A204.1 (cell line): Measurements from ENCODE around the gene BTBD1.

Experiments used
- FAIRE-seq: peaks from 2 replicates; lab custom pipeline; 2012; peaks lifted over from hg19 to GRCh38; lab: Jason Lieb, UNC

Gene BTBD1

DNA sequence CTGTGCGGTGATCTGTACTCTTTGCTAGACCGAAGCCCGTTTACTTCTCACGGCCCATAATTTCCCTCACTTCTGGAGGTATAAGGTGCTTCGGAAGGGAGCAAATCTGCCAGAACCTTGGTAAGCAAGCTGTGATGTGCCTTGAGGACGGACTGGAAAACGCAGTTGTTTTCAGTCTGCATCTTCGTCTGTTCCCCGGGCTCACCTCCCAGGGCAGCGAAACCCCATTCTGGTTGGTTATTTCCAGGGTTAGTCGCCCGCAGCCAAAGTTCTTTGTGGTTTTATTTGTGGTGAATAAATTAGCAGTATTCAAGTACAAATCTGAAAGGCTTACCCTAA lies 80.6 kb downstream of the BTBD1 start:
- FAIRE-seq = no peak

DNA sequence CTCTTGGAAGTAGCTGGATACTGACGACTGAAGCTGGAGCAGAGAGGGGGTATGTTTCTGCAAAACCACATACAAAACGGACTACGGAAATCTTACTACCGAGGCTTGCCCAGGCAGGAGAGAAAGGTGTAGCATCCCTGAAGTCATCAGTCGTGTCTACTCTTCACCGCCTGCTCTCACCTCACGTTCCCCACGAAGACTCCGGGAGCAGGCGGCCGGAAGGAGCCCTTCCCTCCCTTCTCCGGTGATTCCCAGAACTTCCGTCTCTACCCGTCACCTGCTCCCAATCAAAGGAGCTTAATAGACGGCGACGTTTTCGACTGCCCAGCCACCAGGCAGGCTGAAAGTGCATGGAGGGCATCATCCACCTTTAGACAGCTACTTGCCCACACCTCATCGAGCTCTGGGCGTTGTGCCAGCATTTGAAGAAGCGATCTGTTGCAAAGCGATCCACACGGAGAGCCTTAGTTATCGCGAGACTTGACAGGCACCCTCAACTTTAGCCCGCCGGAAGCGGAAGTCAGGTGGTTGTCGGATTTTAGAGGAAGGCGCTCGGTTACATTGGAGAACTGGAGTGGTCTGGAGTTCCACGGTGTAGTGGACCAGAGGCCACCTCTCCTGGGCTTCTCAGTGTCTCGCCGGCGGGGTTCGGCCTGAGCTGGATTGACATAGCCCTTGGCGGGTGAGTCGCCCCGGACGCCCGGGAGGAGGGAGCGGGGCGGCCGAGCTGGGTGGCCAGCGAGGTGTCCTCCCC lies 81.2 kb downstream of the BTBD1 start, which contains the start of gene RAMAC:
RAMAC (plus strand) TSS at position 523 of the 754 bp plus-strand sequence. CDS start 2,809 bp downstream, outside the sequence.
- peak; percentile 75 for FAIRE-seq

DNA sequence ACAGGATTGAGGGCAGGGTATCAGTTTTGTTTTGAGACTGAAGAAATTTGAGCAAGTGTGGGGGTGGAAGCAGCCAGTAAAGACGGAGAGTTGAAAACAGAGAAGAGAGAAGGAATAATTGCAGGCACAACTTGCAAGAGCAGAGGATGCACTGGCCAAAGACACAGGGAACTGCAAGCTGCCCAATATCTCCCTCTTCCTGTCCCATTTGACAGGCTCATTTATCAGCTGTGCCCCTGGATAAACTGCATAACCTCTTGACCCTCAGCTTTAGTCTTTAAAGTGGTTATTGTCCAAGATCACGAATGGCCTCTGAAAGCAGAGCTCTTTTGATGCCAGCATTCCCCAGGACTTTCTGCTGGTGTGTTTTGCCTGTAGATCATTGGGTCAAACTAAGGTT lies 86.1 kb downstream of the BTBD1 start:
- no peak for FAIRE-seq

DNA sequence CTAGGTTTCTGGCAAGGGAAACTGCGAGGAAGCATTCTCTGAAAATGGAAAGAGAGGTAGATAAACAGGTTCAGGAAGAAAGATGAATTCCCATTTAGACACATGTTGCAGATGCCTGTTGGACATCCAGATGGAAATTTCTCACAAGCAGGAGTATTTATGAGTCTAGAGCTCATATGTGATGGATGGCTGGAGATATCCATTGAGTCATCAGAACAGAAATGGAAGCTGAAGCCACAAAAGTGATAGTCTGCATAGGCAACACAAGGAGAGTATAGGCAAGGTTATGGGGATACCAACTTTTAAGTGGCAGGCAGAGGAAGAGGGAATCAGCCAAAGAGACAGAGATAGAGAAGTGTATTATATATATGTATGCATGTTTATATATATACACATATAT lies 87.3 kb downstream of the BTBD1 start:
- FAIRE-seq = no peak

DNA sequence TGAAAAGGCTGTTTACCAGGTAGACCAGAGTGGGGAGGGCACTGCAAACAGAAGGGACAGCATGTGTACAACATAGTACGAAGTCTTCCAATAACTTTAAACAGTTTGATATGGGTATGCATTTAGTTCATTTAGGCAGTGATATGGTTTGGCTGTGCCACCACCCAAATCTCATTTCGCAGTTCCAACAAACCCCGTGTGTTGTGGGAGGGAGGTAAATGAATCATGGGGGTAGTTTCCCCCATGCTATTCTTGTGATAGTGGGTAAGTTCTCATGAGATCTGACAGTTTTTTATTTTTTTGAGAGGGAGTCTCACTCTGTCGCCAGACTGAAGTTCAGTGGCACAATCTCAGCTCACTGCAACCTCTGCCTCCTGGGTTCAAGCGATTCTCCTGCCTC lies 88.6 kb downstream of the BTBD1 start:
- no peak for FAIRE-seq

DNA sequence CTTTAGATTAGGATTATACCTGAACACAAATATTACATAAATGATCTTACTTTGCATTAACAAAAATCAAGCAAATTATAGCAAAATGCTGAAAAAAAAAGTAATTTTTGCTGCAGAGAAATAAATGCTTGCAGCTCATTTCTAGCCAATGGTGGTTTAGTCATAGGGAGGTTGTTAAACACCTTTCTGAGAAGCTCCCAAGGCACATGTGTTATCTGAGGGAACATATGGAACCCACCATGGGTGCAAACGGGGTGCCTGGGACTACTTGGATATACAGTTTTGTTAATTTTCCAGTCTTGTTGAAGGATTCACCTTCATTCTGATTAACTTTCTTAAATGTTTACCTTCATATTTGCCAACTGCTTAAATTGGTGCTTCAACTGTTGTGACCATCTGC lies 90.0 kb downstream of the BTBD1 start:
- FAIRE-seq = no peak

DNA sequence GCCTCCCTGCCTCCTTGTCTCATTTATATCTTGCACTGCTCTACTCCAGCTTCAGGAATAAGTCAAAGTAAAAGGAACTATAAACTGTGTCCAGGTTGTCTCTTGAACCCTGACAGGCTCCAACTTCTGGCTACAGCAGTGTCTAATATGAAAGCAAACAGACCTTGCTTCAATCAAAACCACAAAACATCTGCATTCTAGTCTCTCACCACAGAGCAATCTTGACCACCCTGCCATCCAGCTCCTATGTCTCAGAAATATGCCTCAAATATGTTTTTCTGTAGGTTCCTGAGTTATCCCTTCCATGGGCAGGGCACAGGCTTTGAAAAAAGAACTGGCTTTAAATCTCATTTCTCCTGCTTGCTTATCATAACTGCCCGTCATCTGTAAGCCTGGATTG lies 94.1 kb downstream of the BTBD1 start:
- no peak for FAIRE-seq

DNA sequence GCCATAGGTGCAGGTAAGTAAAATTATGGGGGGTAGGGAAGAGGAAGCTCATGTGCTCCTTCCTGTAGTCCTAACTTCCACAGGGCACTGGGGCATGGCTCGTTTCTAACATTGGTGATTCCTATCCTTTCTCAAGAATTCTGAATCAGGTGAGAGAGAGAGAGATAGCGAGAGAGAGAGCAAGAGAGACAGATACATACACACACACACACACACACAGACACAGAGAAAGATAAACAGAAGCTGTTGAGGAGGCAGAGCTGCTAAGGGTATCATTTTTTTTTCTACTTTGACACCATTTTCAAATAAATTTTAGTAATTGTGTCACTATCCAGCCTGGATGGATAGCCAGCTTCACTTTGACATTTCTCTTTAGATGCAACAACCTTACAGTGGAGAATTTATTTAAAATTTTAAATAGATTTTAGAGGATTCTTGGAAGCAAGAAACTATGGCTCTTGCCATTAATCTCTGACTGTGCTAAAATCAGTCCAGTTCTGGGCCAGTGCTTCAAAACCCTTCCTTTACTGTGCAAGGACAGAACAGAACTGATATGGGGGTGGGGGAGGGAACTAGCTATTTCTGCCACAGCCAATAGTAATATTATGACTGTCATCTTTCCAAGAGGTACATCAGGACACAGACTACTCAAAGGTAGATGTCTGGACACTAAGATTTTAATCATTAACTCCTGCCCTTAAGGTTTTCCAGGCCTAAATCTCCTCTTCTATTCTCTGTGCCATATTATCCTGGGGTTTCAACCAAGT lies 95.7 kb downstream of the BTBD1 start:
- no peak for FAIRE-seq

DNA sequence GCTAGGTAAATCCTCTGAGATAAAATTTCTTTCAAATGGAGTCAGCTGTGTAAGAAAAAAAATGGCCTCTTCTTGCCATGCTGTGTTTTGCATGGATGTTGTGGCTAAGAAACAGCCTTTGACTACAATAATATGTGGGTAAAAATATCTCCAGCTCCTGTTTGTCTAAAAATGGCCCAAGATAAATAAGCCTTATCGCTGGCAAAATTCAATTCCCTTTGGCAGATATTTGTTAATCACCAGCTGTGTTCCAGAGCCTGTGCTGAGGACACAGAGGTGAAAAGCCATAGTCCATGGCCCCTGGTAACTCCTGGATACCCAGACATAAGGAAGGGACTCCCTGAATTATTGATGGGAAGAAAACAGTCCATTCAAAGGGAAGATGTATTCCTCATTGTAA lies 96.4 kb downstream of the BTBD1 start:
- no peak for FAIRE-seq

DNA sequence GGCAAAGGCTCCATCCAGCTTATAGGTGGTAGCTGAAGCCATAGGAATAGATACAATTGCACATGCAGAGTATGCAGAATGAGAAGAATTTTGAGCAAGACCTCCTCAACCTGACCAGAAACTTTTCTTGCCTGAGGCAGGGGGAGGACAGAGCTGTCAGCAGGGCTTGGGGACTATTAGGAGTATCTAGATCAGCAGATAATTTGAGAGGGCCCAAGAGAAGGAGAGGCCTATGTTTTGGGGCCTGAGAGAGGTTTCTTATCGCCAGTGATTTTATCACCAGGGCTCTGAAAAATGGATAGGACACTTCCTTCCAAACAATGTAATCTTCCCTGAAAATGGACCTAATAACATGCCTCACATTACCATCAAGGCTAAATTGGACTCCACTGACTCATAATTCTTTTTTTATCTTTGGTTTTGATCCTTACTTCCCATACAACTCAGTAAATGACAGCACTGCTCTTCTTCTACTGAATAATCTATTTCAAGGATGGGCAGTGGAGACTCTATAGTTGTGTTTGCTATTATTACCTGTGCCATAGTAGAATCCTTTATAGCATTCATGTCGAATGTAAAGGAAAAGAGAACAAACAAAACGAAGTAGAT lies 96.9 kb downstream of the BTBD1 start:
- FAIRE-seq = no peak

DNA sequence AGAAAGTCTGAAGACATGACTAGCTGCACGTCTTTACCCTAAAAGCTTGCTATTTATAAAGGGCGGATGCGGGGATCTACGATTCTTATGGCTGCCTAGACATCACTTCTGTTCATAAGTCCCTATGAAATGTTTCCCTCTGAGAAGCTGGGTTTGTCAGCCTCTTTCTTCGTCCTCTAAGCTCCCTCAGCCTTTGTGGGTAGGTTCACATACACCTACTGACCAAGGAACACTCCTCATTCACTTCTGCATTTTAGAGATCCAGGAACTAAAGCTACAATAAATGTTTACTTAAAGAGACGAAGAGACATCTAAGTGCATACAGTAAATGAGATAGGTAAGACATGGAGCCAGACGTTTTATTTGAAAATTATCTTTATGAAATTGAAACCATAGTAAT lies 97.7 kb downstream of the BTBD1 start:
- FAIRE-seq = no peak

DNA sequence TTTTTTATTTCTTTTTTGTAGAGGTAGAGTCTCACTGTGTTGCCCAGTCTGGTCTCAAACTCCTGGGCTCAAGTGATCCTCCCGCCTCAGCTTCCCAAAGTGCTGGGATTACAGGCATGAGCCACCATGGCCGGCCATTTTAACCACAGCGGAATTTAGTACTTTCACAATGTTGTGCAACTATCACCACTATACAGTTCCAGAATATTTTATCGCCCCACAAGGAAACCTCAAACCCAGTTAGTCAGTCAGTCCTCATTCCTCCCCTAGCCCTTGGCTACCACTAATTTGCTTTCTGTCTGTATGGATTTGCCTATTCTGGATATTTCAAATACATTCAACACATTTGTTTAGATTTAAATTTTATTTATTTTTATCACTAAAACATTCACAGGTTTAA lies 99.0 kb downstream of the BTBD1 start:
- no peak for FAIRE-seq

DNA sequence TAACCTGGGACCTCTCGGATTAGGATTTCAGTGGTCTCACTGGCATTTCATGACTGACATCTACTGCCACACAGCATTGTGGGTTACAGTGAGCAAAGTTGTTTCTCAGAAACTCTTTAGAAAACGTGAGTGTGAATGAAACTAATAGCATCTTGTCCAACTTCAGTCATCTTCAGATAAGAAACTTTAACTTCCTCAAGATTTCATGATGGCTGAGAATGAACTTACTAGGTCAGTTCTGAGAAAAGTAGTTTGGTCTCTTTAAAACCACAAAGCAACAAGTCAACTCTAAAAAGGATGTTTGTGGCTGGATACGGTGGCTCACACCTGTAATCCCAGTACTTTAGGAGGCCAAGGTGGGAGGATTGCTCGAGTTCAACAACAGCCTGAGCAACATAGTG lies 100.4 kb downstream of the BTBD1 start:
- FAIRE-seq = no peak
